HepG2 (cell line): ENCODE results near the gene ARFGEF3. TPM values are rescaled to one million over a fixed set of nuclear protein-coding genes. Genes with fewer than 3 reads are reported as not detected.

Source experiments
- FOSL1 ChIP-seq: sonication (generic); formaldehyde crosslinking; IDR thresholded peaks from 2 replicates; pipeline ENCODE4 v1.9.0; 2021; ENCODE audit warnings: missing genetic modification reagents, borderline replicate concordance
- GZF1 ChIP-seq: sonication (generic); formaldehyde crosslinking; IDR thresholded peaks from 2 replicates; pipeline ENCODE4 v1.5.1; 2020; ENCODE audit warnings: mild to moderate bottlenecking, missing genetic modification reagents
- HDAC2 ChIP-seq: sonication (generic); formaldehyde crosslinking; IDR thresholded peaks from 2 replicates; pipeline ENCODE4 v1.4.0; 2020; ENCODE audit warnings: missing genetic modification reagents
- HNRNPH1 ChIP-seq: fragments of 200-400 bp; formaldehyde crosslinking; optimal IDR thresholded peaks from 2 replicates; pipeline ENCODE3; 2017; ENCODE audit warnings: mild to moderate bottlenecking, low read depth, low read length
- MTA3 ChIP-seq: sonication (generic); formaldehyde crosslinking; IDR thresholded peaks from 2 replicates; pipeline ENCODE4 v1.4.0; 2020; ENCODE audit warnings: missing genetic modification reagents
- MXD3 ChIP-seq: IDR thresholded peaks from 2 replicates; pipeline ENCODE4 v1.6.1; 2016; ENCODE audit warnings: mild to moderate bottlenecking, missing biosample characterization, missing genetic modification reagents
- NR2F2 ChIP-seq: IDR thresholded peaks from 2 replicates; pipeline ENCODE4 v1.6.1; 2012; ENCODE audit warnings: low read depth, inconsistent platforms, borderline replicate concordance
- NR3C1 ChIP-seq: sonication (generic); formaldehyde crosslinking; IDR thresholded peaks from 2 replicates; pipeline ENCODE4 v1.4.0; 2020; ENCODE audit warnings: missing genetic modification reagents
- PRDM10 ChIP-seq: sonication (generic); formaldehyde crosslinking; IDR thresholded peaks from 2 replicates; pipeline ENCODE4 v1.4.0; 2020; ENCODE audit warnings: low read depth, missing genetic modification reagents
- SRY ChIP-seq: sonication (generic); formaldehyde crosslinking; IDR thresholded peaks from 2 replicates; pipeline ENCODE4 v1.8.0; 2022; ENCODE audit warnings: mild to moderate bottlenecking, missing genetic modification reagents
- TRIM24 ChIP-seq: sonication (generic); formaldehyde crosslinking; IDR thresholded peaks from 2 replicates; pipeline ENCODE4 v1.8.0; 2022; ENCODE audit warnings: mild to moderate bottlenecking, missing genetic modification reagents
- XRCC5 ChIP-seq: fragments of 200-400 bp; formaldehyde crosslinking; optimal IDR thresholded peaks from 2 replicates; pipeline ENCODE3; 2017; ENCODE audit warnings: mild to moderate bottlenecking, low read length
- ZBTB42 ChIP-seq: sonication (generic); formaldehyde crosslinking; IDR thresholded peaks from 2 replicates; pipeline ENCODE4 v1.5.0; 2020; ENCODE audit warnings: mild to moderate bottlenecking, missing genetic modification reagents
- ZGPAT ChIP-seq: IDR thresholded peaks from 2 replicates; pipeline ENCODE4 v1.6.1; 2016; ENCODE audit warnings: mild to moderate bottlenecking
- ZNF383 ChIP-seq: sonication (generic); formaldehyde crosslinking; IDR thresholded peaks from 2 replicates; pipeline ENCODE4 v1.4.0; 2020; ENCODE audit warnings: missing genetic modification reagents, mild to moderate bottlenecking, borderline replicate concordance
- ZNF691 ChIP-seq: sonication (generic); formaldehyde crosslinking; IDR thresholded peaks from 2 replicates; pipeline ENCODE4 v1.4.0; 2020; ENCODE audit warnings: missing genetic modification reagents, low read depth, mild to moderate bottlenecking, borderline replicate concordance
- polyA plus RNA-seq, 8 experiments: library from polyadenylated mRNA; depleted of rRNA in 3 of 8; stranded (reverse) in 7 of 8; unstranded in 1 of 8; fragments of >200 nt; fragmentation: Illumina TruSeq in 4 of 8; extraction: Trizol in 4 of 8; gene quantifications; 2 replicates each; pipeline versions ENCODE4 v1.2.1 to v1.2.3, GENCODE V29; 2011 to 2016; ENCODE audit warnings: low read depth in 4 of 8, missing spikeins in 1 of 8, mixed read lengths in 1 of 8; ENCODE audit not compliant: insufficient read depth in 1 of 8
- total RNA-seq, 5 experiments: library from RNA; depleted of rRNA; stranded (reverse); fragments of >200 nt; fragmentation: Illumina TruSeq; extraction: Trizol; gene quantifications; 2 replicates each; pipeline ENCODE4 v1.2.3, GENCODE V29; 2016; ENCODE audit warnings: low read depth in 1 of 5
- TF ChIP-seq, protein P1 (sequence below): sonication (generic); formaldehyde crosslinking; IDR thresholded peaks from 2 replicates; pipeline ENCODE4 v1.4.0; 2020; ENCODE audit warnings: mild to moderate bottlenecking, missing genetic modification reagents

The ARFGEF3 gene
- total and polyA plus RNA-seq, 2 of the 13 experiments (the other 11 are each of a cell fraction or from before 2014, with no cell fraction given), result 0.60 to 2.6 TPM

DNA sequence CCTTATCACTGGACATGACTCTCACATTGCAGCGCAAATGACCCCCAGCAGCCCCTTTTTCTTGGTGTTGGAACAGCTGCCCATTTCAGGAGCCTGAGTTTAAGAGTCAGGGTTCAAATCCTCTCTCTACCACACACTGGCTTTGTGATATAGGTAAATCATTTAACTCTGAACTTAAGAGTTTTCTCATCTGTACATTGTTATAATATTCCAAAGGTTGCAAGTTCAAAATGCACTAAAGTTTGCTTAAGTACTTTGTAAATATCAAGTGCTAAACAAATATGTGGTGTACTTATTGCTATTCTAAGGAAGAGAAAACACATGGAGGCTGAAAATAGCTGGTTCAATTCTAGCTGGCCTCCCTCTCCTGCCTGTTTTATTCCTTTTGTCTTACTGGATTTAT lies 95.9 kb downstream of the ARFGEF3 start (continued):
- TF ChIP-seq ZNF691 (CRISPR knock-in tag) (no peak), TRIM24 (no peak), NR2F2 (no peak), HDAC2 (no peak), ZGPAT (CRISPR knock-in tag) (peak; percentile 69), NR3C1 (CRISPR knock-in tag) (no peak), SRY (no peak), HNRNPH1 (no peak), XRCC5 (no peak), GZF1 (CRISPR knock-in tag) (no peak), MXD3 (CRISPR knock-in tag) (no peak), MTA3 (no peak), ZBTB42 (CRISPR knock-in tag) (no peak), FOSL1 (no peak), ZNF383 (CRISPR knock-in tag) (no peak), PRDM10 (CRISPR knock-in tag) (no peak)
- TF ChIP-seq, protein P1, sequence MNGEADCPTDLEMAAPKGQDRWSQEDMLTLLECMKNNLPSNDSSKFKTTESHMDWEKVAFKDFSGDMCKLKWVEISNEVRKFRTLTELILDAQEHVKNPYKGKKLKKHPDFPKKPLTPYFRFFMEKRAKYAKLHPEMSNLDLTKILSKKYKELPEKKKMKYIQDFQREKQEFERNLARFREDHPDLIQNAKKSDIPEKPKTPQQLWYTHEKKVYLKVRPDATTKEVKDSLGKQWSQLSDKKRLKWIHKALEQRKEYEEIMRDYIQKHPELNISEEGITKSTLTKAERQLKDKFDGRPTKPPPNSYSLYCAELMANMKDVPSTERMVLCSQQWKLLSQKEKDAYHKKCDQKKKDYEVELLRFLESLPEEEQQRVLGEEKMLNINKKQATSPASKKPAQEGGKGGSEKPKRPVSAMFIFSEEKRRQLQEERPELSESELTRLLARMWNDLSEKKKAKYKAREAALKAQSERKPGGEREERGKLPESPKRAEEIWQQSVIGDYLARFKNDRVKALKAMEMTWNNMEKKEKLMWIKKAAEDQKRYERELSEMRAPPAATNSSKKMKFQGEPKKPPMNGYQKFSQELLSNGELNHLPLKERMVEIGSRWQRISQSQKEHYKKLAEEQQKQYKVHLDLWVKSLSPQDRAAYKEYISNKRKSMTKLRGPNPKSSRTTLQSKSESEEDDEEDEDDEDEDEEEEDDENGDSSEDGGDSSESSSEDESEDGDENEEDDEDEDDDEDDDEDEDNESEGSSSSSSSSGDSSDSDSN (CRISPR knock-in tag), result no peak
